ENCODE results near the gene CLIP3. TPM values are rescaled to one million over a fixed set of nuclear protein-coding genes. Genes with fewer than 3 reads are reported as not detected.

The CLIP3 gene
- total and polyA plus RNA-seq, 2 donors (not counting 1 experiment from before 2014, with no cell fraction given) = 0.42 to 1.3 TPM

DNA sequence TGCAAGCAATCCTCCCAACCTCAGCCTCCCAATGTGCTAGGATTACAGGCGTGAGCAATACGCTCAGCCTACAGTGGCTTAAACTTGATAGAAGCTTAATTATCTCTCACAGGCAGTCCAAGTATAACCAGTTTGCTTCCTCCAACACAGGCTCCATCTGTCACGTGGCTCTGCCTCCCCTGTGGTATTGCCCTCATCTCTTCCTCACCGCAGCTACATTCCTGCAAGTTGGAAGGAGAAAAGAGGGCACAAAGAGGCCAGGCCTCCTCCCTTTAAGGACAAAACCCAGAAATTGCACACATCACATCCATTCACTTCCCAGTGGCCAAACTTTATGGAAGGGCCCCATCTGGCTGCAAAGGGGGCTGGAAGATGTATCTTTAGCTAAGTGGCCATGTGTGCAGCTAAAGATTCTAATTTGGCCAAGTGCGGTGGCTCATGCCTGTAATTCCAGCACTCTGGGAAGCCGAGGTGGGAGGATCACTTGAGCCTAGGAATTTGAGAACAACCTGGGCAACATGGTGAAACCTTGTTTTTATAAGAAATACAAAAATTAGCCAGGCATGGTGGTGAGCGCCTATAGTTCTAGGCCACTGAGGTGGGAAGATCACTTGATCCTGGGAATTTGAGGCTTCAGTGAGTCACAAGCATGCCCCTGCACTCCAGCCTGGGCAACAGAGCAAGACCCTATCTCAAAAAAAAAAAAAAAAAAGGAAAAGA lies 40.8 kb downstream of the CLIP3 start:
- DNase-seq (no peak), ATAC-seq (ENCODE audit: low read depth) (no peak)
- Histone ChIP-seq H3K4me1 (ENCODE audit: control insufficient read depth in 2 of 2, insufficient read depth in 2 of 2, low read length in 2 of 2) (peaks cover 18 to 30% of the 10 kb centered on the region in 2 donors), H3K27ac (ENCODE audit: low read length in 2 of 2) (no peak overlapping the region), H3K27me3 (replicated peaks in 1 of 4; ENCODE audit: control extremely low read depth in 1 of 4, control insufficient read depth in 3 of 4, insufficient read depth in 4 of 4, low read length in 3 of 4) (peaks cover 0 to 4% (median 0%) of the 10 kb centered on the region in 4 experiments), H3K36me3 (replicated peaks in 1 of 2; ENCODE audit: control extremely low read depth in 1 of 2, control insufficient read depth in 1 of 2, extremely low read depth in 1 of 2, insufficient read depth in 2 of 2, low read length in 1 of 2) (no peaks in the 10 kb centered on the region), H3K9ac (ENCODE audit: low read length) (no peak overlapping the region), H3K9me3 (ENCODE audit: control extremely low read depth in 1 of 3, control insufficient read depth in 2 of 3, insufficient read depth in 1 of 3, low read length in 2 of 3) (peaks cover 0 to 13% (median 0%) of the 10 kb centered on the region in 3 donors), H4K20me1 (ENCODE audit: control insufficient read depth, insufficient read depth, low read length, poor library complexity, severe bottlenecking) (peaks cover 18% of the 10 kb centered on the region), H3K4me2 (replicated peaks; ENCODE audit: low read depth, low read length, poor library complexity, severe bottlenecking) (no peak overlapping the region), H3K79me2 (ENCODE audit: control insufficient read depth, insufficient read depth, low read length) (peaks cover 24% of the 10 kb centered on the region), H3K4me3 (ENCODE audit: control extremely low read depth in 1 of 5, extremely low read depth in 1 of 5, insufficient read depth in 1 of 5, low read depth in 2 of 5, low read length in 4 of 5) (no peak overlapping the region), H2AFZ (ENCODE audit: insufficient read depth, low read depth, low read length, poor library complexity, severe bottlenecking) (no peak overlapping the region)
- intact Hi-C loops (cut with micrococcal nuclease) = loop anchor here (10.0 kb wide), 1 partner anchor 583 kb away; the partner anchor contains the start of gene ZNF529
- no peaks in the 10 kb centered on the region for H3K9me3 Mint-ChIP-seq (ENCODE audit: insufficient read depth)
- no peaks in the 10 kb centered on the region for H3K27me3 Mint-ChIP-seq
- peaks cover 24% of the 10 kb centered on the region for H3K4me1 Mint-ChIP-seq
- ChIA-PET POLR2A (interaction anchor here (0.6 kb wide), 1 partner anchor 11 kb away, joined by 3 read pairs; no protein-coding TSS in a partner anchor), CTCF (interaction anchor here (0.7 kb wide), 1 partner anchor 11 kb away, joined by 3 read pairs; no protein-coding TSS in a partner anchor)
- no peak overlapping the region for H3K27ac Mint-ChIP-seq
- no peak for TF ChIP-seq EZH2 (IDR thresholded peaks at IDR 0.05; ENCODE audit: borderline replicate concordance, insufficient read depth, low read depth, low read length, poor library complexity, severe bottlenecking)
- TF ChIP-seq, protein P1, sequence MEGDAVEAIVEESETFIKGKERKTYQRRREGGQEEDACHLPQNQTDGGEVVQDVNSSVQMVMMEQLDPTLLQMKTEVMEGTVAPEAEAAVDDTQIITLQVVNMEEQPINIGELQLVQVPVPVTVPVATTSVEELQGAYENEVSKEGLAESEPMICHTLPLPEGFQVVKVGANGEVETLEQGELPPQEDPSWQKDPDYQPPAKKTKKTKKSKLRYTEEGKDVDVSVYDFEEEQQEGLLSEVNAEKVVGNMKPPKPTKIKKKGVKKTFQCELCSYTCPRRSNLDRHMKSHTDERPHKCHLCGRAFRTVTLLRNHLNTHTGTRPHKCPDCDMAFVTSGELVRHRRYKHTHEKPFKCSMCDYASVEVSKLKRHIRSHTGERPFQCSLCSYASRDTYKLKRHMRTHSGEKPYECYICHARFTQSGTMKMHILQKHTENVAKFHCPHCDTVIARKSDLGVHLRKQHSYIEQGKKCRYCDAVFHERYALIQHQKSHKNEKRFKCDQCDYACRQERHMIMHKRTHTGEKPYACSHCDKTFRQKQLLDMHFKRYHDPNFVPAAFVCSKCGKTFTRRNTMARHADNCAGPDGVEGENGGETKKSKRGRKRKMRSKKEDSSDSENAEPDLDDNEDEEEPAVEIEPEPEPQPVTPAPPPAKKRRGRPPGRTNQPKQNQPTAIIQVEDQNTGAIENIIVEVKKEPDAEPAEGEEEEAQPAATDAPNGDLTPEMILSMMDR (IDR thresholded peaks at IDR 0.05) = no peak
- no peak overlapping the region for H3K4me3 Mint-ChIP-seq
- 93% methylated on average over 6 of the region's 7 CpGs for WGBS (ENCODE audit: insufficient coverage)

All from B cell (primary cell).